Measurements from ENCODE around the gene LONP1. TPM values are rescaled to one million over a fixed set of nuclear protein-coding genes. Genes with fewer than 3 reads are reported as not detected.

Gene LONP1
- total RNA-seq, 1 donor from 2014 or later = 77.8 TPM

DNA sequence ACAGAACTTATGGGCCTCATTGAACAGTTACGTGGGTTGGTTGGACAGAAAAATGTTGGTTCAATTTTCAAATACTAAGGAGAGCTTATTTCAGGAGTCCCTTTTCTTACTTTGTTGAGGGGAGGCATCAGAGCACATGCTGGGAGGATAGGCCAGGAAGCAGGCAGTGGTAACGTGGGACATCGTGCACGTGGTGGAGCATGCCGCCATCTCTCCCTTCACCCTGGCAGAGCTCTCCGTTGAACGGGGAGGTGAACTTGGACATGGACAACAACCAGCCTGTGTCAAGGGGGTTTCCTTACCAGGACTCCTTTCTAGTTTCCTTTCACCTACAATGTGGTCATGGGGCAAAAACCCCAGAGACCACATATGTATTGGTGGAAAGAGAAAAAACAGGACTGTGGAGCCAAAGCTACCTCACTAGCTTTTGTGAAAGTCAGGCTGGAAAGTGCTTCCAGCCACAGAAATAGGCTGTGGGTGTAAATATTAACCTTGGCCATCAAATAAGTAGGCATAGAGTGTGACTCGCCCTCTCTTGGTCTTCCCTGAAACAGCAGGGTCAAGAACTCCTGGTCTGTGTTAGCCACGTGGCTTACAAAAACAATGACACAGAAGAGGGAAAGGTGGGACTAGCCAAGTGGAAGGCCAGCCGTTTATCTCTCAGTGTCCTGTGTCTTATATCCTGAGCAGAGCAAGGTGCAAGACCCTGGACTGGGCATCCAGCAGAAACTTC, 54.0 kb downstream of the LONP1 start:
- Mint-ChIP-seq H3K9me3 (ENCODE audit: unreplicated experiment) (no peaks in the 10 kb centered on the region), H3K27me3 (ENCODE audit: low read depth, unreplicated experiment) (no peaks in the 10 kb centered on the region), H3K27ac (ENCODE audit: unreplicated experiment) (no peak overlapping the region), H3K4me1 (ENCODE audit: low read depth, unreplicated experiment) (peaks cover 9% of the 10 kb centered on the region), H3K36me3 (ENCODE audit: low read depth, unreplicated experiment) (peaks cover 29% of the 10 kb centered on the region), H3K4me3 (ENCODE audit: unreplicated experiment) (no peak overlapping the region)
- Histone ChIP-seq H3K4me1 (ENCODE audit: insufficient read depth, low read length) (peaks cover 4% of the 10 kb centered on the region), H4K20me1 (ENCODE audit: insufficient read depth, low read length) (peaks cover 54% of the 10 kb centered on the region), H3K27ac (ENCODE audit: low read depth, low read length) (no peak overlapping the region), H3K9ac (ENCODE audit: low read length) (no peak overlapping the region), H2AFZ (ENCODE audit: low read depth, low read length) (no peak overlapping the region), H3K27me3 (ENCODE audit: insufficient read depth, low read length) (no peaks in the 10 kb centered on the region), H3K9me3 (ENCODE audit: insufficient read depth, low read depth, low read length) (no peaks in the 10 kb centered on the region), H3K79me2 (ENCODE audit: insufficient read depth, low read length) (peaks cover 11% of the 10 kb centered on the region), H3K36me3 (ENCODE audit: insufficient read depth, low read length) (peaks cover 53% of the 10 kb centered on the region), H3K4me3 (ENCODE audit: insufficient read depth, low read depth, low read length) (no peak overlapping the region), H3K4me2 (ENCODE audit: low read length) (no peak overlapping the region)
- no peak for TF ChIP-seq EZH2 (IDR thresholded peaks at IDR 0.05; ENCODE audit: insufficient read depth, low read length)
- TF ChIP-seq, protein P1, sequence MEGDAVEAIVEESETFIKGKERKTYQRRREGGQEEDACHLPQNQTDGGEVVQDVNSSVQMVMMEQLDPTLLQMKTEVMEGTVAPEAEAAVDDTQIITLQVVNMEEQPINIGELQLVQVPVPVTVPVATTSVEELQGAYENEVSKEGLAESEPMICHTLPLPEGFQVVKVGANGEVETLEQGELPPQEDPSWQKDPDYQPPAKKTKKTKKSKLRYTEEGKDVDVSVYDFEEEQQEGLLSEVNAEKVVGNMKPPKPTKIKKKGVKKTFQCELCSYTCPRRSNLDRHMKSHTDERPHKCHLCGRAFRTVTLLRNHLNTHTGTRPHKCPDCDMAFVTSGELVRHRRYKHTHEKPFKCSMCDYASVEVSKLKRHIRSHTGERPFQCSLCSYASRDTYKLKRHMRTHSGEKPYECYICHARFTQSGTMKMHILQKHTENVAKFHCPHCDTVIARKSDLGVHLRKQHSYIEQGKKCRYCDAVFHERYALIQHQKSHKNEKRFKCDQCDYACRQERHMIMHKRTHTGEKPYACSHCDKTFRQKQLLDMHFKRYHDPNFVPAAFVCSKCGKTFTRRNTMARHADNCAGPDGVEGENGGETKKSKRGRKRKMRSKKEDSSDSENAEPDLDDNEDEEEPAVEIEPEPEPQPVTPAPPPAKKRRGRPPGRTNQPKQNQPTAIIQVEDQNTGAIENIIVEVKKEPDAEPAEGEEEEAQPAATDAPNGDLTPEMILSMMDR (IDR thresholded peaks at IDR 0.05; ENCODE audit: insufficient read depth, low read depth, low read length) = peak; percentile 22
- DNase-seq (ENCODE audit: low read depth) = peak; percentile 49
- FAIRE-seq = no peak

DNA sequence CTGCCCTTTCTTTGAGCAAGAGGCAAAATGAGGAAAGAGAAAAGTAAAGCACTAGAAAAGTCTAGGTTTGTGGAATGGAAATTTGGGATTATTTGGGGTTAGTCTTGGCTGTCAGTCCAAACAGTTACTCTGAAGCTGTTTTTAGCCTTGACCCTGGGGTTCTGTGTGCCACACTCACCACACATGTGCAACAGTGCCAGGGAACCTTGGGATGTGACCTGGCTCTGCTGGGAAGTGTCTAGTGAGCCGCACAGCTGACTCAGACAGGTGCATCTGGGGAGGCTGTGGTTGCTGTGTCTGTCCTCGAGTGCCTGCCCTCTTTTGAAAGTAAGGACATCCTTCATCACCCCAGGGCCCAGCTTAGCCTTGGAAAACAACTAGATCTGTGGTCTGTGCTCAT, 55.4 kb downstream of the LONP1 start:
- FAIRE-seq = no peak
- Histone ChIP-seq H3K4me3 (ENCODE audit: insufficient read depth, low read depth, low read length) (no peak overlapping the region), H3K9me3 (ENCODE audit: insufficient read depth, low read depth, low read length) (no peaks in the 10 kb centered on the region), H3K4me1 (ENCODE audit: insufficient read depth, low read length) (peaks cover 4% of the 10 kb centered on the region), H3K27ac (ENCODE audit: low read depth, low read length) (no peak overlapping the region), H3K4me2 (ENCODE audit: low read length) (no peak overlapping the region), H3K79me2 (ENCODE audit: insufficient read depth, low read length) (peaks cover 11% of the 10 kb centered on the region), H4K20me1 (ENCODE audit: insufficient read depth, low read length) (peaks cover 58% of the 10 kb centered on the region), H2AFZ (ENCODE audit: low read depth, low read length) (no peak overlapping the region), H3K9ac (ENCODE audit: low read length) (no peak overlapping the region), H3K36me3 (ENCODE audit: insufficient read depth, low read length) (peaks cover 58% of the 10 kb centered on the region), H3K27me3 (ENCODE audit: insufficient read depth, low read length) (no peaks in the 10 kb centered on the region)
- DNase-seq (ENCODE audit: low read depth) = no peak
- Mint-ChIP-seq H3K36me3 (ENCODE audit: low read depth, unreplicated experiment) (peaks cover 29% of the 10 kb centered on the region), H3K9me3 (ENCODE audit: unreplicated experiment) (no peaks in the 10 kb centered on the region), H3K4me1 (ENCODE audit: low read depth, unreplicated experiment) (peaks cover 9% of the 10 kb centered on the region), H3K27ac (ENCODE audit: unreplicated experiment) (no peak overlapping the region), H3K4me3 (ENCODE audit: unreplicated experiment) (no peak overlapping the region), H3K27me3 (ENCODE audit: low read depth, unreplicated experiment) (no peaks in the 10 kb centered on the region)
- TF ChIP-seq, protein P1 (IDR thresholded peaks at IDR 0.05; ENCODE audit: insufficient read depth, low read depth, low read length) = no peak
- no peak for TF ChIP-seq EZH2 (IDR thresholded peaks at IDR 0.05; ENCODE audit: insufficient read depth, low read length)

DNA sequence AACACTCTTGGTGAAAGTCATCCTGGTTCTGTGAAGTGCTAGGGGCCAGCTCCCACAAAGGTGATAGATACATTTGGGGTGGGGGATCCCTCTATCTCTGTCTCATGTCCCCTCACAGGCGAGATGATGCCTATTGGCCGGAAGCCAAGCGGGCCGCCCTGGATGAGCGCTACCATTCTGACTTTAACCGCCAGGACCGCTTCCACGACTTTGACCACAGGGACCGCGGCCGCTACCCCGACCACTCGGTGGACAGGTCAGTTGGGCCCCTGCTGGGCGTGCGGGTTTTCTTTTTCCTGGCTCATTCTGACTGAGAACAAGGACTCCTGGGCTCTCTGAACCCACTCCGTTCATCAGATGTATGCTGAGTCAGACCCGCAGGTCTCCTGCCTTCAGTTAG, 56.0 kb downstream of the LONP1 start:
- H3K9ac ChIP-seq (ENCODE audit: low read length) = no peak overlapping the region
- Mint-ChIP-seq H3K27ac (ENCODE audit: unreplicated experiment) (no peak overlapping the region), H3K4me3 (ENCODE audit: unreplicated experiment) (no peak overlapping the region), H3K4me1 (ENCODE audit: low read depth, unreplicated experiment) (peaks cover 9% of the 10 kb centered on the region), H3K27me3 (ENCODE audit: low read depth, unreplicated experiment) (no peaks in the 10 kb centered on the region), H3K36me3 (ENCODE audit: low read depth, unreplicated experiment) (peaks cover 26% of the 10 kb centered on the region), H3K9me3 (ENCODE audit: unreplicated experiment) (no peaks in the 10 kb centered on the region)
- H3K4me1 ChIP-seq (ENCODE audit: insufficient read depth, low read length) = peaks cover 4% of the 10 kb centered on the region
- DNase-seq (ENCODE audit: low read depth) (no peak), FAIRE-seq (no peak)
- H3K27ac ChIP-seq (ENCODE audit: low read depth, low read length) = no peak overlapping the region
- H2AFZ ChIP-seq (ENCODE audit: low read depth, low read length) = no peak overlapping the region
- no peak overlapping the region for H3K4me3 ChIP-seq (ENCODE audit: insufficient read depth, low read depth, low read length)
- no peaks in the 10 kb centered on the region for H3K9me3 ChIP-seq (ENCODE audit: insufficient read depth, low read depth, low read length)
- H3K4me2 ChIP-seq (ENCODE audit: low read length) = no peak overlapping the region
- H3K27me3 ChIP-seq (ENCODE audit: insufficient read depth, low read length) = no peaks in the 10 kb centered on the region
- H4K20me1 ChIP-seq (ENCODE audit: insufficient read depth, low read length) = peaks cover 55% of the 10 kb centered on the region
- peaks cover 8% of the 10 kb centered on the region for H3K79me2 ChIP-seq (ENCODE audit: insufficient read depth, low read length)
- TF ChIP-seq, protein P1 (IDR thresholded peaks at IDR 0.05; ENCODE audit: insufficient read depth, low read depth, low read length) = no peak
- no peak for TF ChIP-seq EZH2 (IDR thresholded peaks at IDR 0.05; ENCODE audit: insufficient read depth, low read length)
- peaks cover 53% of the 10 kb centered on the region for H3K36me3 ChIP-seq (ENCODE audit: insufficient read depth, low read length)
